Measurements from ENCODE around the gene RWDD3. TPM values are rescaled to one million over a fixed set of nuclear protein-coding genes. Genes with fewer than 3 reads are reported as not detected.

Gene RWDD3
- total and polyA plus RNA-seq, 2 of the 4 experiments (the other 2 are of a cell fraction): 10.4 to 13.6 TPM

DNA sequence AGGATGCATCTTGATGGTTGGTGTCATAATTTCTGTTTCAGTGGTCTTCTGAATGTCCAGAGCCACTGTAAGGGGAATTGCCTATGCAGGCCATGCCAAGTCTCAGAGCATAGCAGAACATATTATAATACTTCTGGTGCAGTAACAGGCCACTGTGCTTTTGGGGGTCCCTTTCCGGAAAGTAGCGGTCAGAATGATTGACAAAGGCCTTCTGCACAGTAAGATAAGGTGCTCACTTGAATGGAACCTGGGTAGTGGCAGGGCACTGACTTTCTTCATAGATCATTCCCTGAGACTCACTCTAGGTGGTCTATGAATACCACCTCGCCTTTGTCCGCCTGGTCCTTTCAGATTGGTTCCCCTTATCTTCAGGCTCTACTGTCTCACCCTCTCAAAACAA lies 28.9 kb downstream of the RWDD3 start:
- Histone ChIP-seq H2AK9ac (replicated peaks; ENCODE audit: low read depth, low read length, poor library complexity) (no peak overlapping the region), H3K27ac (ENCODE audit: insufficient read depth, low read length) (no peak overlapping the region), H3K14ac (replicated peaks; ENCODE audit: low read depth, low read length) (no peak overlapping the region), H3K18ac (ENCODE audit: low read depth, low read length) (no peak overlapping the region), H3K9me1 (ENCODE audit: insufficient read depth, low read length) (no peaks in the 10 kb centered on the region), H3K4me1 (ENCODE audit: control insufficient read depth, insufficient read depth, low read length) (no peaks in the 10 kb centered on the region), H3K27me3 (ENCODE audit: control insufficient read depth, insufficient read depth, low read length) (no peaks in the 10 kb centered on the region; the same call in 1 of the 2 replicates), H4K5ac (ENCODE audit: low read depth, low read length) (no peak overlapping the region), H2BK5ac (ENCODE audit: low read depth, low read length, poor library complexity, severe bottlenecking) (no peak overlapping the region), H2BK20ac (ENCODE audit: low read depth, low read length) (no peak overlapping the region), H3K4me3 (ENCODE audit: insufficient read depth, low read depth, low read length) (no peak overlapping the region), H4K91ac (ENCODE audit: insufficient read depth, low read depth, low read length) (no peak overlapping the region), H3K79me1 (ENCODE audit: low read depth in 1 of 2, low read length in 2 of 2) (no peaks in the 10 kb centered on the region), H3K36me3 (ENCODE audit: control insufficient read depth, insufficient read depth, low read length) (no peaks in the 10 kb centered on the region), H3K4ac (ENCODE audit: low read depth, low read length) (no peak overlapping the region), H3K9ac (ENCODE audit: low read depth, low read length) (no peak overlapping the region), H3K4me2 (ENCODE audit: low read depth, low read length) (no peak overlapping the region), H2BK15ac (ENCODE audit: low read depth, low read length) (no peak overlapping the region), H2AK5ac (ENCODE audit: low read depth, low read length) (no peak overlapping the region), H2AFZ (replicated peaks; ENCODE audit: low read length, poor library complexity) (no peak overlapping the region), H3K23ac (ENCODE audit: low read depth, low read length) (no peak overlapping the region), H4K20me1 (ENCODE audit: insufficient read depth, low read length) (no peaks in the 10 kb centered on the region), H3K56ac (ENCODE audit: extremely low read depth, insufficient read depth, low read length) (no peak overlapping the region), H2BK120ac (ENCODE audit: low read depth, low read length) (no peak overlapping the region), H4K8ac (ENCODE audit: low read depth in 2 of 2, low read length in 2 of 2) (no peak overlapping the region), H3K9me3 (ENCODE audit: control insufficient read depth, insufficient read depth, low read length) (no peaks in the 10 kb centered on the region)
- TF ChIP-seq USF2 (IDR thresholded peaks at IDR 0.05; ENCODE audit: low read depth, low read length): no peak
- TF ChIP-seq MXI1 (IDR thresholded peaks at IDR 0.05; ENCODE audit: borderline replicate concordance, low read depth, low read length): no peak
- no peak for TF ChIP-seq MAZ (IDR thresholded peaks at IDR 0.05; ENCODE audit: borderline replicate concordance, low read depth, low read length)
- TF ChIP-seq SMC3 (IDR thresholded peaks at IDR 0.05; ENCODE audit: low read depth, low read length): no peak
- TF ChIP-seq, protein P1, sequence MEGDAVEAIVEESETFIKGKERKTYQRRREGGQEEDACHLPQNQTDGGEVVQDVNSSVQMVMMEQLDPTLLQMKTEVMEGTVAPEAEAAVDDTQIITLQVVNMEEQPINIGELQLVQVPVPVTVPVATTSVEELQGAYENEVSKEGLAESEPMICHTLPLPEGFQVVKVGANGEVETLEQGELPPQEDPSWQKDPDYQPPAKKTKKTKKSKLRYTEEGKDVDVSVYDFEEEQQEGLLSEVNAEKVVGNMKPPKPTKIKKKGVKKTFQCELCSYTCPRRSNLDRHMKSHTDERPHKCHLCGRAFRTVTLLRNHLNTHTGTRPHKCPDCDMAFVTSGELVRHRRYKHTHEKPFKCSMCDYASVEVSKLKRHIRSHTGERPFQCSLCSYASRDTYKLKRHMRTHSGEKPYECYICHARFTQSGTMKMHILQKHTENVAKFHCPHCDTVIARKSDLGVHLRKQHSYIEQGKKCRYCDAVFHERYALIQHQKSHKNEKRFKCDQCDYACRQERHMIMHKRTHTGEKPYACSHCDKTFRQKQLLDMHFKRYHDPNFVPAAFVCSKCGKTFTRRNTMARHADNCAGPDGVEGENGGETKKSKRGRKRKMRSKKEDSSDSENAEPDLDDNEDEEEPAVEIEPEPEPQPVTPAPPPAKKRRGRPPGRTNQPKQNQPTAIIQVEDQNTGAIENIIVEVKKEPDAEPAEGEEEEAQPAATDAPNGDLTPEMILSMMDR (conservative IDR thresholded peaks at IDR 0.05; ENCODE audit: low read depth, low read length): no peak
- TF ChIP-seq NFE2L2 (IDR thresholded peaks at IDR 0.05; ENCODE audit: low read depth, low read length): no peak
- no peak for TF ChIP-seq CHD1 (IDR thresholded peaks at IDR 0.05; ENCODE audit: low read depth, low read length)
- TF ChIP-seq RFX5 (IDR thresholded peaks at IDR 0.05; ENCODE audit: low read depth, low read length): no peak
- POLR2A ChIA-PET (ENCODE audit: unreplicated experiment): no interaction called here
- no CpG with 5 or more reads among the region's 4 CpGs for WGBS, 2 experiments (ENCODE audit: extremely low coverage in 2 of 2, insufficient read length in 1 of 2)
- CTCF ChIA-PET: no interaction called here
- no peak for DNase-seq
- dilution Hi-C loops (cut with HindIII; ENCODE audit: low sequenced_read_pairs, unreplicated experiment): no loop called here
- in situ Hi-C loops (cut with MboI; ENCODE audit: low sequenced_read_pairs): no loop called here
- BruUV-seq (replicated peaks): no TSS peak
- intact Hi-C loops (cut with micrococcal nuclease): no loop called here
- ATAC-seq (ENCODE audit: low read depth): no peak
